Astrocyte (in vitro differentiated cells and primary cell): ENCODE data around the gene DNHD1.

ENCODE experiments used
- EZH2 ChIP-seq: IDR thresholded peaks from 2 replicates; pipeline ENCODE4 v1.6.1; 2012; ENCODE audit warnings: mild to moderate bottlenecking, low read length, inconsistent platforms; ENCODE audit not compliant: insufficient read depth
- TF ChIP-seq, protein P1 (sequence below): IDR thresholded peaks from 2 replicates; pipeline ENCODE4 v1.5.1; 2011; ENCODE audit warnings: low read depth, mild to moderate bottlenecking, inconsistent platforms, low read length, moderate library complexity; ENCODE audit not compliant: insufficient read depth

DNA sequence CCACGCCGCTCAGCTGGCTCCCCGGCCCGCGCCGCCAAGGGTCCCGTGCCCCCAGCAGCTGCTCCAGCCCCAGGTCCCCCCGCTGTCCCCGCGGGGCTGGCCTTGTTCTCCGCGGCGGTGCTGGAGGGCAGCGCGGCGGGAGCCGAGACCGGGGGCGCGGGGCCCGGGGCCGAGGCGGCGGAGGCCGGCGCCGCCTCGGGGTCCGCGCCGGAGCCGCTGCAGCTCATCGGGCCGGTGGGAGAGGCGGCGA, 114.8 kb downstream of the DNHD1 start:
- no peak for TF ChIP-seq EZH2
- TF ChIP-seq, protein P1, sequence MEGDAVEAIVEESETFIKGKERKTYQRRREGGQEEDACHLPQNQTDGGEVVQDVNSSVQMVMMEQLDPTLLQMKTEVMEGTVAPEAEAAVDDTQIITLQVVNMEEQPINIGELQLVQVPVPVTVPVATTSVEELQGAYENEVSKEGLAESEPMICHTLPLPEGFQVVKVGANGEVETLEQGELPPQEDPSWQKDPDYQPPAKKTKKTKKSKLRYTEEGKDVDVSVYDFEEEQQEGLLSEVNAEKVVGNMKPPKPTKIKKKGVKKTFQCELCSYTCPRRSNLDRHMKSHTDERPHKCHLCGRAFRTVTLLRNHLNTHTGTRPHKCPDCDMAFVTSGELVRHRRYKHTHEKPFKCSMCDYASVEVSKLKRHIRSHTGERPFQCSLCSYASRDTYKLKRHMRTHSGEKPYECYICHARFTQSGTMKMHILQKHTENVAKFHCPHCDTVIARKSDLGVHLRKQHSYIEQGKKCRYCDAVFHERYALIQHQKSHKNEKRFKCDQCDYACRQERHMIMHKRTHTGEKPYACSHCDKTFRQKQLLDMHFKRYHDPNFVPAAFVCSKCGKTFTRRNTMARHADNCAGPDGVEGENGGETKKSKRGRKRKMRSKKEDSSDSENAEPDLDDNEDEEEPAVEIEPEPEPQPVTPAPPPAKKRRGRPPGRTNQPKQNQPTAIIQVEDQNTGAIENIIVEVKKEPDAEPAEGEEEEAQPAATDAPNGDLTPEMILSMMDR, result no peak
